Measurements from ENCODE around the gene NANP. TPM values are rescaled to one million over a fixed set of nuclear protein-coding genes. Genes with fewer than 3 reads are reported as not detected.

Gene NANP
- total RNA-seq, 2 donors from 2014 or later = 3.1 to 3.3 TPM

DNA sequence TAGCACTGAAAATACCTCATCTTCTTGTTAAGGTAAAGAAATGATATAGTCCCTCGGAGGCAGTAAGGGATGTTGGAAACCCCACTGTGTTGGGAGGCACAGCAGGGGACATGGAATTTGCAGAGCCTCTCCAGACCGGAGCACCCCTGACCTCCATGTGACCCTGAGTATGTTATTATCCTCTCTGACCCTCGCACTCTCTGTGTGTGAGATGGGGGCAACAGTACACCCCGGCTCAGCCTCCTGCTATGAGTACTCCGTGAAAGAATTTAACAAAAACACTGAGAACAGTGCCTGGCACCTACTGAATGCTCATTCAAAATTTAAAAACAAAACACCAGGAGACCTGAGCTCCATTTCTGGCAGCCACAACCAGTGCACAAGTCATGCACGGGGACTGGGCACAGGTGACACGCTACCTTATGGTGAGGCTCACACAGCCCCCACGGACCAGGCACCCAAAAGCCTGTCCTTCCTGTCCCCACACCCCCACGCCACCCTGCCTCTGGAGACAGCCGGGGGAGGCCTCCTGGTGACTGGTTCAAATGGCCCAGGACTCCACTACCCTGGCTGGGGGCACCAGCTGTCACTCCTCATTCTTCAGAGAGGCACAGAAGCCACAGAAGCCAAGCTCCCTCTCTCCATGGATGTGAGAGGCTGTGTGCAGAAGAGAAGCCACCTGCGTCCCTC, 44.6 kb downstream of the NANP start:
- no peaks in the 10 kb centered on the region for H3K27me3 ChIP-seq
- H3K9ac ChIP-seq (ENCODE audit: low read depth in 2 of 2, low read length in 2 of 2) = no peak overlapping the region
- H3K4me1 ChIP-seq = no peaks in the 10 kb centered on the region
- TF ChIP-seq, protein P1, sequence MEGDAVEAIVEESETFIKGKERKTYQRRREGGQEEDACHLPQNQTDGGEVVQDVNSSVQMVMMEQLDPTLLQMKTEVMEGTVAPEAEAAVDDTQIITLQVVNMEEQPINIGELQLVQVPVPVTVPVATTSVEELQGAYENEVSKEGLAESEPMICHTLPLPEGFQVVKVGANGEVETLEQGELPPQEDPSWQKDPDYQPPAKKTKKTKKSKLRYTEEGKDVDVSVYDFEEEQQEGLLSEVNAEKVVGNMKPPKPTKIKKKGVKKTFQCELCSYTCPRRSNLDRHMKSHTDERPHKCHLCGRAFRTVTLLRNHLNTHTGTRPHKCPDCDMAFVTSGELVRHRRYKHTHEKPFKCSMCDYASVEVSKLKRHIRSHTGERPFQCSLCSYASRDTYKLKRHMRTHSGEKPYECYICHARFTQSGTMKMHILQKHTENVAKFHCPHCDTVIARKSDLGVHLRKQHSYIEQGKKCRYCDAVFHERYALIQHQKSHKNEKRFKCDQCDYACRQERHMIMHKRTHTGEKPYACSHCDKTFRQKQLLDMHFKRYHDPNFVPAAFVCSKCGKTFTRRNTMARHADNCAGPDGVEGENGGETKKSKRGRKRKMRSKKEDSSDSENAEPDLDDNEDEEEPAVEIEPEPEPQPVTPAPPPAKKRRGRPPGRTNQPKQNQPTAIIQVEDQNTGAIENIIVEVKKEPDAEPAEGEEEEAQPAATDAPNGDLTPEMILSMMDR (IDR thresholded peaks at IDR 0.05) = no peak
- no peaks in the 10 kb centered on the region for H3K9me3 ChIP-seq
- intact Hi-C loops (cut with DNase I) = no loop called here
- no peaks in the 10 kb centered on the region for H3K36me3 ChIP-seq
- DNase-seq = no peak
- no peak overlapping the region for H3K4me3 ChIP-seq
- no peak overlapping the region for H3K27ac ChIP-seq

DNA sequence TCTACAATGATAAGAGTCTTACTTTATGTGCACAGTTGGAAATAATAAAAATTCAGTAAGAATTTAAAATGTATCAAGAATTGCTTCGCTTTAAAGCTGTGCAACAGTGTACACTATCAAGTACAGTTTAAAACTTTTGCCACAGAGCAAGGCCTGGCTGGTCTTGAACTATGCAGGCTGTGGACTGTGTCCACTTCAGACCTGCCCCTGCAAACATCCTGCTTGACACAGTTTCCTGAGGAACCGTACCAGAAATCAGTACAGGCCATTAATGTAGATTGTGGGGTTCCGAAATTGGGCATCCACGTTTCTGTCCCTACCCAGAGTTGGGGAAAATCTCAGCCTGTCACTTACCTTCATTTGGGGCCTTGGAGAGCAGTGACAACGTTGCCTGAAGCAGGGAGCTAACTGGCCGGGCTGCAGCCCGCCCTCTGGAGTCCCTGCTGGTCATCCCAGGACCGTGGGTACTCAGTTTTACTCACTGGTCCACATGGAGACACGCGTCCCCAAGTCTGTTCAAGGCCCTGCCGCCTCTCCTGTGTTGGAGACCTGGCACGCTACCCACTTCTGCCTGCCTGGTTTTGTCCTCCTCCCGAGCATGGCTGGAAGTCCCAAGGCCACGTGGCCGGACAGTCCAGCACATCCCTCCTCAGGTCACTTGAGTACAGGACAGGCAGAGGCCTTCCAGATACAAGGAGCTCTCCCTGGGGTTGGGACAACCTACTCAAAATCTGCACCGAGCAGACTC, 46.9 kb downstream of the NANP start:
- DNase-seq = no peak
- TF ChIP-seq, protein P1 (IDR thresholded peaks at IDR 0.05) = no peak
- Histone ChIP-seq H3K4me3 (no peak overlapping the region), H3K36me3 (no peaks in the 10 kb centered on the region), H3K9me3 (no peaks in the 10 kb centered on the region), H3K9ac (ENCODE audit: low read depth in 2 of 2, low read length in 2 of 2) (no peak overlapping the region), H3K27me3 (no peaks in the 10 kb centered on the region), H3K4me1 (no peaks in the 10 kb centered on the region), H3K27ac (no peak overlapping the region)
- intact Hi-C loops (cut with DNase I) = no loop called here

DNA sequence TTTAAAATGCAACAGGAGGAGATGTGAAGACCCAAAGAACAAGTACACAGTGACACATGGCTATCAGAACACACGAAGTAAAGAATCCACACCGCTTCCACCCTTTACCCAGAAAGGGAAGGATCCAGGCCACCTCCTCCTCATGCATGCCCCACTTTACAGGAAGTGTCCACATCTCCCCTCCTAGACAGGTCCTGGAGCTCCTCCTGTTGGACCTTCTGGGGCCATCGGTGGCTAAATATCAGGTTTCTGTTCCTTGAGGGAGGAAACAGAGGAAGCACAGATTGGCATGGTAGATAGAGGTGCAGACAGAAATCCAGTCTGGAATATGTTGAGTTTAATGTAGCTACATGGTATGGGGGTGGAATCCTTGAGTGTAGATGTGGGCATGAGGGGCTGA, 49.4 kb downstream of the NANP start:
- no peak for DNase-seq
- intact Hi-C loops (cut with DNase I) = no loop called here
- no peak overlapping the region for H3K9ac ChIP-seq (ENCODE audit: low read depth in 2 of 2, low read length in 2 of 2)
- TF ChIP-seq, protein P1 (IDR thresholded peaks at IDR 0.05) = no peak
- H3K36me3 ChIP-seq = no peaks in the 10 kb centered on the region
- no peaks in the 10 kb centered on the region for H3K27me3 ChIP-seq
- no peaks in the 10 kb centered on the region for H3K9me3 ChIP-seq
- no peak overlapping the region for H3K4me3 ChIP-seq
- H3K4me1 ChIP-seq = no peaks in the 10 kb centered on the region
- no peak overlapping the region for H3K27ac ChIP-seq

DNA sequence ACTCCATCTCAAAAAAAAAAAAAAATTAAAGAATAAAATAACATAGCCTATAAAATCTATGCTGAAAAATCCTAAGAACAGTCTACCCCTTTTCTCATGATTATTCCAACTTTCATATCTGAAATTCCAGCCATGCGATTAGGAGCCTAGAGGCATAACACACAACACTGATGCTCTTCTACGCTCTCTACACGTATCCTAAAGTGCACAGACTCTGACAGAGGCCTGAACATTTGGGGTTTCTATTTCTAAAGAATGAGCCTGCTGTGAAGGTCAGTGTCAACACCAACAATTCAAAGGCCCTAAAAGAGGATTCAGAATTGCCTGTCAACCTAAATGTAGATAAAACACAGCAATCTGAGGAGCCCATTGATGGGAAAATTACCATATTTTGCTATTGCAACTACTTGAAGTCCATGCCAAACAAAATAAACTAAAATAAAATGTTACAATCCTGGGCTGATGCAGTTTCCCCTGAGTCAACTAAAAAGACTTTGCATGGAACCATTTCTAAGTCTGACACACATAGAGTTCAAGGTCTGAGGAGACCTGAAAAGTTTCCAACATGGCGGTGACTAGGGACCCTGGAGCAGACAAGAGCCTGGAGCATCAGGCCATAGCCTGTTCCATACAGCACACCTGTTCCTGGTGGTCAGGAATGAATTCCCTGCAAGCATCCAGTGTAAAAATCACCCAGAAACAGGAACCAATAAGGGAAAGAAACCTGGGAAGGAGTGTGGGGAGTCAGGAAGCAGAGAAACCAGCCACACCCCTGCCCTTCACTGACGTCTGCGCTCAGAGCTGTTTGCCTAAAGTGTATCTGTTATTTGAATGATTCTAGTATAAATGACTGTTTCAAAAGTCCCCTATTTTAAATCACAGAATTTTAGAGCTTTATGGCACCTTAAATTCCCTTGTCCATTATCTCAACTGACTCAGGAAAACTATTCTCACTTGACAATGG, 50.2 kb downstream of the NANP start:
- intact Hi-C loops (cut with DNase I) = no loop called here
- Histone ChIP-seq H3K4me1 (no peaks in the 10 kb centered on the region), H3K36me3 (no peaks in the 10 kb centered on the region), H3K4me3 (no peak overlapping the region), H3K27me3 (no peaks in the 10 kb centered on the region), H3K27ac (no peak overlapping the region), H3K9me3 (no peaks in the 10 kb centered on the region), H3K9ac (ENCODE audit: low read depth in 2 of 2, low read length in 2 of 2) (no peak overlapping the region)
- TF ChIP-seq, protein P1 (IDR thresholded peaks at IDR 0.05) = no peak
- DNase-seq = no peak

DNA sequence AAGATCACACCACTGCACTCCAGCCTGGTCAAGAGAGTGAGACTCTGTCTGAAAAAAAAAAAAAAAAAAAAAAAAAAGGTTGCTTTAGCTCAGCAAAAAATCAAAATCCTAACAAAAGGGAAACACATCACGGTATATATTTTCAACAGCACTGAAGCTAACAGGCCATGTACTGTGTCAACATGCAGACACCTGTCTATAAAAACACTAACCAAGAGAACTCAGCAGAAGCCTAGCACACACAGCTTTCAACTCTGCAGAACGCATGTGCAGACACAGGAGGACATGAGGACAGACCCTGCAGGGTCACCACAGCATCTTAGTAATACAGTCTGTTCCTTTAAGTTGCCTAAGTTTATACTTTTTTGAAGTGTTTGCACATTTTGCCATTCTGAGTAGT, 52.0 kb downstream of the NANP start:
- intact Hi-C loops (cut with DNase I) = no loop called here
- DNase-seq = no peak
- Histone ChIP-seq H3K9ac (ENCODE audit: low read depth in 2 of 2, low read length in 2 of 2) (no peak overlapping the region), H3K27ac (no peak overlapping the region), H3K36me3 (no peaks in the 10 kb centered on the region), H3K4me3 (no peak overlapping the region), H3K27me3 (no peaks in the 10 kb centered on the region), H3K9me3 (no peaks in the 10 kb centered on the region), H3K4me1 (no peaks in the 10 kb centered on the region)
- TF ChIP-seq, protein P1 (IDR thresholded peaks at IDR 0.05) = no peak

Measured in colonic mucosa (tissue), 4 donors.